ENCODE measurements around the gene LMBRD1.

GRCh38 chr6:69783108-69783507 is 13.7 kb downstream of the LMBRD1 start:
- no peak for TF ChIP-seq POLR2AphosphoS5 (IDR thresholded peaks at IDR 0.05)
- no peak for TF ChIP-seq CTCF (IDR thresholded peaks at IDR 0.05 in 8 of 11, conservative IDR thresholded peaks at IDR 0.05 in 3 of 11)

All from spleen (tissue), 7 donors.